Stomach (tissue), 9 donors: ENCODE data around the gene SLC35F3. TPM values are rescaled to one million over a fixed set of nuclear protein-coding genes. Genes with fewer than 3 reads are reported as not detected.
"Not testable (repeated sequence)": the region's sequence is repeated elsewhere in the genome, so short reads cannot be mapped to it uniquely, and the experiment has no call there.

Source experiments
- DNase-seq, 2 donors: peaks; one replicate each; pipeline versions ENCODE4 v3.0.0 to v3.0.0-alpha.2; 2013 to 2019
- H3K27ac ChIP-seq, 5 donors: fragments of 200-600 bp in 4 of 5; sonication (generic) in 4 of 5; one replicate each; pipeline ENCODE4 v1.5.1; 2013 to 2019; ENCODE audit warnings: mild to moderate bottlenecking in 1 of 5, moderate library complexity in 1 of 5
- H3K27me3 ChIP-seq, 3 donors: fragments of 200-600 bp; sonication (generic); one replicate each; pipeline ENCODE4 v1.5.1; 2017 to 2019; ENCODE audit warnings: mixed run types in 1 of 3
- H3K36me3 ChIP-seq, 4 donors: fragments of 200-600 bp; sonication (generic); 1 replicate in 3 of 4; 2 replicates in 1 of 4; pipeline ENCODE4 v1.5.1; 2016 to 2019
- H3K4me1 ChIP-seq, 4 donors: fragments of 200-600 bp; sonication (generic); one replicate each; pipeline ENCODE4 v1.5.1; 2016 to 2019
- H3K4me3 ChIP-seq, 4 donors: fragments of 200-600 bp; sonication (generic) in 3 of 4; one replicate each; pipeline ENCODE4 v1.5.1; 2016 to 2019; ENCODE audit warnings: mild to moderate bottlenecking in 1 of 4
- H3K9me3 ChIP-seq, 4 donors: fragments of 200-600 bp; sonication (generic); one replicate each; pipeline ENCODE4 v1.5.1; 2016 to 2019
- EP300 ChIP-seq: sonication (generic); formaldehyde crosslinking; IDR thresholded peaks from one replicate; pipeline ENCODE4 v1.6.1; 2017; ENCODE audit warnings: antibody characterized with exemption
- POLR2A ChIP-seq, 4 donors: fragments of 450-650 bp; IDR thresholded peaks; one replicate each; pipeline ENCODE4 v1.6.1; 2016; ENCODE audit warnings: antibody characterized with exemption in 4 of 4, control low read depth in 2 of 4, mild to moderate bottlenecking in 1 of 4, moderate library complexity in 1 of 4
- POLR2AphosphoS5 ChIP-seq, 3 donors: sonication (generic); formaldehyde crosslinking; IDR thresholded peaks; one replicate each; pipeline ENCODE4 v1.6.1; 2016; ENCODE audit warnings: antibody characterized with exemption in 3 of 3
- WGBS, 5 donors: extraction: QIAGEN DNeasy Blood & Tissue Kit in 3 of 5; methylation state at CpG; one replicate each; pipeline versions ENCODE4 v1.1.5 to v1.1.7; 2013 to 2018; 5-methylcytosine and 5-hydroxymethylcytosine counted together
- intact Hi-C: fragments of 100-400 bp; cut with DNase I; formaldehyde crosslinking; loops from one replicate; pipeline ENCODE4 v1.15.1; 2023; ENCODE audit warnings: low total_unique reads
- polyA plus RNA-seq, 3 donors: library from polyadenylated mRNA; stranded (reverse); fragments of 200-250 nt; gene quantifications; one replicate each; pipeline ENCODE4 v1.2.3, GENCODE V29; 2013
- total RNA-seq, 5 donors: library from RNA; depleted of rRNA; stranded (reverse); fragments of >200 nt; gene quantifications; one replicate each; pipeline versions ENCODE4 v1.1.0 to v1.2.3, GENCODE V29; 2014 to 2016
- TF ChIP-seq, protein P1 (sequence below), 7 experiments: fragments of 450-650 bp in 4 of 7; fragments of 200-600 bp in 3 of 7; sonication (generic) in 3 of 7; IDR thresholded peaks; one replicate each; pipeline ENCODE4 v1.5.1; 2016 to 2019; ENCODE audit warnings: antibody characterized with exemption in 7 of 7, control low read depth in 2 of 7, mild to moderate bottlenecking in 1 of 7
- donor health status: healthy with polysubstance abuse.
- donor health status: Bipolar disorder and iron deficiency.
- donor health status: healthy.

The SLC35F3 gene
- total and polyA plus RNA-seq, 8 donors = under 0.01 to 1.5 (median 0.59) TPM; not detected in 2

DNA sequence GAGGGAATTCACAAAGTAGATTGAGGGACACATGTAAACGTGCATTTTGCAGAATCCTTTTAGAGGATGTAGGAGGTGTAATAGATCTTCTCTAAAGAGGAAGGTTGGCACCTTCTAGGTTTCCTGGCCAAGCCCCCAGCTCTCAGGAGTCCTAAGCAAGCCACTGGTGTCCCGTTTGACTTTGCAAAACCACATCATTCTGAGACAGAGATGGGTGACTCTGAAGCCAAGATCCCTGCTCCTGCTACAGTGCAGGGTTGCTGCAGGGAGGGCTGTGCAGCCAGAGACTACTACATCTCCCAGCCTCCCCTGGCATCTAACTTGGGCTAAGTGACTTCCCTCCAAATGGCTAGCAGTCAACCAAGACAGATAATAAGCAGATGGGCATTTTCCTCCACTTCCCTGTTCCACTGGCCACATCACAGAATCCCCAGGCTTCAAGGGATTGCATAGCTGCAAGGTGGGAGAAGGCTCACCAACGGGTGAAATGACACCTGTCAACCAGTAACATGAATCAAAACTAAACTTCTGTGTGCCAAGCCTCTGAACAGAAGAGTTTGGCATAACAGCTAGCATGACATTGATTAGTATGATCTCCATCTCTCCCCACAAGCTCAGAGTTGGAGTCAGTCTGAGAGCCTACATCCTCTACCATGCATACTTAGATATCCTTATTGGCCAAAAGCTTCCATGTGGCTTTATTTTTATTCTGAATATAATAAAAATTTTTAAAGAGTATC lies 339.2 kb downstream of the SLC35F3 start:
- intact Hi-C loops = no loop called here
- H3K4me1 ChIP-seq = no peaks in the 10 kb centered on the region
- H3K27ac ChIP-seq = no peak overlapping the region
- TF ChIP-seq POLR2A (IDR thresholded peaks at IDR 0.05) (no peak), POLR2AphosphoS5 (IDR thresholded peaks at IDR 0.05) (no peak), EP300 (no peak)
- TF ChIP-seq, protein P1, sequence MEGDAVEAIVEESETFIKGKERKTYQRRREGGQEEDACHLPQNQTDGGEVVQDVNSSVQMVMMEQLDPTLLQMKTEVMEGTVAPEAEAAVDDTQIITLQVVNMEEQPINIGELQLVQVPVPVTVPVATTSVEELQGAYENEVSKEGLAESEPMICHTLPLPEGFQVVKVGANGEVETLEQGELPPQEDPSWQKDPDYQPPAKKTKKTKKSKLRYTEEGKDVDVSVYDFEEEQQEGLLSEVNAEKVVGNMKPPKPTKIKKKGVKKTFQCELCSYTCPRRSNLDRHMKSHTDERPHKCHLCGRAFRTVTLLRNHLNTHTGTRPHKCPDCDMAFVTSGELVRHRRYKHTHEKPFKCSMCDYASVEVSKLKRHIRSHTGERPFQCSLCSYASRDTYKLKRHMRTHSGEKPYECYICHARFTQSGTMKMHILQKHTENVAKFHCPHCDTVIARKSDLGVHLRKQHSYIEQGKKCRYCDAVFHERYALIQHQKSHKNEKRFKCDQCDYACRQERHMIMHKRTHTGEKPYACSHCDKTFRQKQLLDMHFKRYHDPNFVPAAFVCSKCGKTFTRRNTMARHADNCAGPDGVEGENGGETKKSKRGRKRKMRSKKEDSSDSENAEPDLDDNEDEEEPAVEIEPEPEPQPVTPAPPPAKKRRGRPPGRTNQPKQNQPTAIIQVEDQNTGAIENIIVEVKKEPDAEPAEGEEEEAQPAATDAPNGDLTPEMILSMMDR (IDR thresholded peaks at IDR 0.05) = no peak
- H3K27me3 ChIP-seq = no peaks in the 10 kb centered on the region
- H3K4me3 ChIP-seq = no peak overlapping the region
- 55 to 67% (median 60%) methylated on average over 3 of the region's 3 CpGs for WGBS, 5 donors
- DNase-seq = no peak
- H3K36me3 ChIP-seq = no peaks in the 10 kb centered on the region
- no peaks in the 10 kb centered on the region for H3K9me3 ChIP-seq

DNA sequence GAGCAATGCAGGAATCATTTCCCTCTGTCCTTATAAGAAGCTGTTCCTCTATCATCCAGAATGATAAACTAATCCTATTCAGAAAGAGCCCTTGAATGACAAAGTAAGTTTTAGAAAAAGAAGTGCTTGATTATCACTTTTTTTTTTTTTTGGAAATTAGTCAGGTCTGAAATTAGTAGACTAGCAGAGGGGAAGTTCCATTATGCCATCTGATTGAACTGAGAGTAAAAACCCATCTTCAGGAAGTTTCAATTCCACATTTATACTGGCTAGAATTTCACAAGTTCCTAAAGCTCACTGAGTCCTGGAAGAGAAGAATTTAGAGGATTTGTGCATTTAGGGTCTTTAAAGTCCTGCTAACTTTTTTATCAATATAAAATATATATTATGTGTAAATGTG lies 340.0 kb downstream of the SLC35F3 start:
- H3K4me1 ChIP-seq = no peaks in the 10 kb centered on the region
- H3K27me3 ChIP-seq = no peaks in the 10 kb centered on the region
- intact Hi-C loops = no loop called here
- no peak overlapping the region for H3K27ac ChIP-seq
- no peak overlapping the region for H3K4me3 ChIP-seq
- H3K36me3 ChIP-seq = no peaks in the 10 kb centered on the region
- DNase-seq = no peak
- H3K9me3 ChIP-seq = no peaks in the 10 kb centered on the region
- TF ChIP-seq, protein P1 (IDR thresholded peaks at IDR 0.05) = no peak
- TF ChIP-seq POLR2A (IDR thresholded peaks at IDR 0.05) (no peak), POLR2AphosphoS5 (IDR thresholded peaks at IDR 0.05) (no peak), EP300 (no peak)

DNA sequence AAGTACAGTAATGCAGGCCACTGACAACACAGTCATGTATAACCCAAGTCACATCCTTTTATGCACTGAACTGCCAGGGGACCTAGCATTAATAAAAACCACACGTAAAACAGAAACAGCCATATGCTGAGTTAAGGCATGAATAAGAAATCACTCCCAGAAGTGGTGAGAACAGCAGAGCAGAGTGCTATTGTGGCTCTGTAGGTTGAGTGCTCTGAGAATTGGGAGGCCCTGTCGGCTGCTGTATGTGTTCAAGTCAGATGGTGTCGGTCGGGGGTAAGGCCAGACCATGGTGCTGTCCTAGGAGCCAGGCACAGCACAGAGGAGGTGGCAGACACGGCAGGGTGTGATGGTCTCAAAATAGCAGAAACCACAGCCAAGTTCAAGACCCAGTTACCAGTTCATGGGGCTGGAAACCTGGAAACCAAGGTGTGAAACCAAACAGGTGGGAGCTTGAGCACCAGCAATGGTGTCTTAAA lies 342.2 kb downstream of the SLC35F3 start:
- TF ChIP-seq, protein P1 (IDR thresholded peaks at IDR 0.05) = no peak
- no peak for TF ChIP-seq POLR2A (IDR thresholded peaks at IDR 0.05)
- TF ChIP-seq EP300 = no peak
- TF ChIP-seq POLR2AphosphoS5 (IDR thresholded peaks at IDR 0.05) = no peak
- Histone ChIP-seq H3K4me3 (no peak overlapping the region), H3K4me1 (no peaks in the 10 kb centered on the region), H3K36me3 (no peaks in the 10 kb centered on the region), H3K9me3 (no peaks in the 10 kb centered on the region), H3K27ac (no peak overlapping the region), H3K27me3 (no peaks in the 10 kb centered on the region)
- intact Hi-C loops = no loop called here
- no peak for DNase-seq
- 81 to 89% (median 88%) methylated on average over 5 of the region's 5 CpGs for WGBS, 5 donors

DNA sequence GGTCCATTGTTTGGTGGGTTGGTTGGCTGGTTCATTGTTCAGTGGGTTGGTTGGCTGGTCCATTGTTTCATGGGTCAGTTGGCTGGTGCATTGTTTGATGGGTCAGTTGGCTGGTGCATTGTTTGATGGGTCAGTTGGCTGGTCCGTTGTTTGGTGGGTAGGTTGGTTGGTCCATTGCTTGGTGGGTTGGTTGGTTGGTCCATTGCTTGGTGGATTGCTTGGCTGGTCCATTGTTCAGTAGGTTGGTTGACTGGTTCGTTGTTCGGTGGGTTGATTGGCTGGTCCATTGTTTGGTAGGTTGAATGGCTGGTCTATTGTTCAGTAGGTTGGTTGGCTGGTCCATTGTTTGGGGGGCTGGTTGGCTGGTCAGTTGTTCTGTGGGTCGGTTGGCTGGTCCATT lies 343.3 kb downstream of the SLC35F3 start:
- H3K4me1 ChIP-seq, H3K36me3 ChIP-seq, H3K9me3 ChIP-seq, H3K27ac ChIP-seq, H3K4me3 ChIP-seq, intact Hi-C loops, H3K27me3 ChIP-seq, DNase-seq: not testable (repeated sequence)
- WGBS, 5 donors = 72 to 88% (median 84%) methylated on average over 4 of the region's 4 CpGs

DNA sequence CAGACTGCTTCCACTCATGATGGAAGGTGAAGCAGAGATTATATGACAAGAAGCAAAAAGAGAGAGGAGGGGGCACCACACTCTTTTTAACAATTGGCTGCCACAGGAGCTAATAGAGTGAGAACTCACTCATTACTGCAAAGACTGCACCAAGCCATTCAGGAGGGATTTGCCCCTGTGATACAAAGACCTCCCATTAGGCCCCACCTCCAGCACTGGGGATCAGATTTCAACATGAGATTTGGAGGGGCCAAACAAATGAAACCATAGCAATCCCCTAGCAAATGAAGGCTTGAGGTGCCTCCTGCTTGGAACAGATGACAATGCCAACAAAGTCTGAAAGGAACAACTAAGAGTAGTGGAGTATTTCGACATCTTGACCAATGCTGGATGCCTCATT lies 346.3 kb downstream of the SLC35F3 start:
- no peak for TF ChIP-seq POLR2A (IDR thresholded peaks at IDR 0.05)
- no peak for TF ChIP-seq EP300
- TF ChIP-seq, protein P1 (IDR thresholded peaks at IDR 0.05) = no peak
- TF ChIP-seq POLR2AphosphoS5 (IDR thresholded peaks at IDR 0.05) = no peak
- DNase-seq = no peak
- Histone ChIP-seq H3K4me3 (no peak overlapping the region), H3K9me3 (no peaks in the 10 kb centered on the region), H3K36me3 (no peaks in the 10 kb centered on the region), H3K27me3 (no peaks in the 10 kb centered on the region), H3K27ac (no peak overlapping the region), H3K4me1 (no peaks in the 10 kb centered on the region)
- intact Hi-C loops = no loop called here
- 70 to 94% (median 77%) methylated on average over 1 of the region's 1 CpG for WGBS, 5 donors
